Gastroesophageal sphincter (tissue), 3 donors: ENCODE results near the gene RPTOR.

ENCODE experiments used
- CTCF ChIP-seq, 4 experiments: fragments of 200-600 bp in 2 of 4; fragments of 450-650 bp in 2 of 4; sonication (generic) in 1 of 4; IDR thresholded peaks; one replicate each; pipeline ENCODE4 v1.5.1; 2017 to 2019; ENCODE audit warnings: antibody characterized with exemption in 4 of 4, mild to moderate bottlenecking in 2 of 4, moderate library complexity in 2 of 4
- EP300 ChIP-seq: sonication (generic); formaldehyde crosslinking; IDR thresholded peaks from one replicate; pipeline ENCODE4 v1.6.1; 2017; ENCODE audit warnings: antibody characterized with exemption, mild to moderate bottlenecking
- POLR2A ChIP-seq, 2 donors: fragments of 450-650 bp; IDR thresholded peaks; one replicate each; pipeline ENCODE4 v1.6.1; 2017; ENCODE audit warnings: antibody characterized with exemption in 2 of 2, mild to moderate bottlenecking in 2 of 2, moderate library complexity in 1 of 2
- POLR2AphosphoS5 ChIP-seq: sonication (generic); formaldehyde crosslinking; IDR thresholded peaks from one replicate; pipeline ENCODE4 v1.6.1; 2017; ENCODE audit warnings: antibody characterized with exemption

GRCh38 chr17:80724775-80725266, 180.2 kb downstream of the RPTOR start:
- no peak for TF ChIP-seq CTCF (IDR thresholded peaks at IDR 0.05)
- no peak for TF ChIP-seq POLR2A (IDR thresholded peaks at IDR 0.05)
- no peak for TF ChIP-seq POLR2AphosphoS5
- no peak for TF ChIP-seq EP300
